GM23338 (cell line): ENCODE measurements around the gene MSGN1. TPM values are rescaled to one million over a fixed set of nuclear protein-coding genes. Genes with fewer than 3 reads are reported as not detected.

ENCODE experiments used
- ATAC-seq: fragments of 200-7000 bp; cut with Tn5 transposase; 3 replicates; pipeline ENCODE4 v1.9.1; 2020
- DNase-seq: peaks from one replicate; pipeline ENCODE4 v3.0.0-alpha.2; 2015; ENCODE audit warnings: low spot score
- H2AFZ ChIP-seq: fragments of 200-600 bp; sonication (generic); 2 replicates; pipeline ENCODE4 v1.8.0; 2016; ENCODE audit warnings: antibody characterized with exemption, mild to moderate bottlenecking, moderate library complexity
- H3F3A ChIP-seq: fragments of 200-600 bp; sonication (generic); replicated peaks from 2 replicates; pipeline ENCODE4 v1.8.0; 2017; ENCODE audit warnings: antibody characterized with exemption, mixed run types, low read depth
- H3K27ac ChIP-seq: fragments of 200-600 bp; sonication (generic); 2 replicates; pipeline ENCODE4 v1.6.1; 2016; ENCODE audit warnings: low read depth
- H3K27me3 ChIP-seq: fragments of 200-600 bp; sonication (generic); 2 replicates; pipeline ENCODE4 v1.8.0; 2016; ENCODE audit warnings: mild to moderate bottlenecking, mixed run types, moderate library complexity; ENCODE audit not compliant: insufficient read depth
- H3K36me3 ChIP-seq: fragments of 200-600 bp; sonication (generic); 2 replicates; pipeline ENCODE4 v1.8.0; 2016; ENCODE audit warnings: mild to moderate bottlenecking; ENCODE audit not compliant: insufficient read depth
- H3K4me1 ChIP-seq: fragments of 200-600 bp; sonication (generic); 2 replicates; pipeline ENCODE4 v1.8.0; 2016; ENCODE audit warnings: mild to moderate bottlenecking, moderate library complexity; ENCODE audit not compliant: insufficient read depth
- H3K4me2 ChIP-seq: fragments of 200-600 bp; sonication (generic); 2 replicates; pipeline ENCODE4 v1.7.1; 2017; ENCODE audit warnings: mixed run types
- H3K4me3 ChIP-seq: fragments of 200-600 bp; sonication (generic); 2 replicates; pipeline ENCODE4 v1.6.1; 2016; ENCODE audit warnings: mixed run types
- H3K79me2 ChIP-seq: fragments of 200-600 bp; sonication (generic); replicated peaks from 2 replicates; pipeline ENCODE4 v1.8.0; 2017; ENCODE audit warnings: mild to moderate bottlenecking; ENCODE audit not compliant: insufficient read depth
- H3K9me2 ChIP-seq: fragments of 200-600 bp; sonication (generic); 2 replicates; pipeline ENCODE4 v1.8.0; 2017; ENCODE audit not compliant: insufficient read depth
- H4K20me1 ChIP-seq: fragments of 200-600 bp; sonication (generic); replicated peaks from 2 replicates; pipeline ENCODE4 v1.8.0; 2017; ENCODE audit warnings: mild to moderate bottlenecking; ENCODE audit not compliant: insufficient read depth
- H3K27ac Mint-ChIP-seq: 2 replicates; pipeline ENCODE4 v1.8.0; 2020; ENCODE audit warnings: inconsistent platforms, mild to moderate bottlenecking, moderate library complexity, mixed read lengths
- H3K27me3 Mint-ChIP-seq: 3 replicates; pipeline ENCODE4 v1.8.0; 2022; ENCODE audit warnings: low read depth, mild to moderate bottlenecking, moderate library complexity, mixed read lengths, inconsistent platforms; ENCODE audit not compliant: insufficient read depth, poor library complexity
- H3K36me3 Mint-ChIP-seq: 3 replicates; pipeline ENCODE4 v1.8.0; 2021; ENCODE audit warnings: low read depth, mild to moderate bottlenecking, inconsistent platforms, moderate library complexity, mixed read lengths
- H3K4me1 Mint-ChIP-seq: 3 replicates; pipeline ENCODE4 v1.8.0; 2020; ENCODE audit warnings: mild to moderate bottlenecking, inconsistent platforms, mixed read lengths
- H3K4me3 Mint-ChIP-seq: 3 replicates; pipeline ENCODE4 v1.8.0; 2021; ENCODE audit warnings: moderate library complexity, mild to moderate bottlenecking, inconsistent platforms, mixed read lengths
- H3K9me3 Mint-ChIP-seq: 3 replicates; pipeline ENCODE4 v1.8.0; 2020; ENCODE audit warnings: moderate library complexity, mild to moderate bottlenecking, inconsistent platforms, mixed read lengths
- CREB1 ChIP-seq: fragments of 250-450 bp; sonication (Bioruptor Pico); IDR thresholded peaks from 2 replicates; pipeline ENCODE4 v1.5.0; 2020; ENCODE audit warnings: low read depth, mild to moderate bottlenecking, moderate library complexity
- EZH2 ChIP-seq: fragments of 200-600 bp; sonication (generic); IDR thresholded peaks from one replicate; pipeline ENCODE4 v1.8.0; 2017; ENCODE audit warnings: antibody characterized with exemption, mild to moderate bottlenecking, low read depth; ENCODE audit not compliant: unreplicated experiment
- EZH2phosphoT487 ChIP-seq: fragments of 200-600 bp; sonication (generic); IDR thresholded peaks from one replicate; pipeline ENCODE4 v1.8.1; 2018; ENCODE audit warnings: antibody characterized with exemption; ENCODE audit not compliant: unreplicated experiment
- JUNB ChIP-seq: IDR thresholded peaks from one replicate; pipeline ENCODE4 v1.6.1; 2016; ENCODE audit warnings: antibody characterized with exemption; ENCODE audit not compliant: unreplicated experiment
- NANOG ChIP-seq: IDR thresholded peaks from 2 replicates; pipeline ENCODE4 v1.6.1; 2016; ENCODE audit warnings: antibody characterized with exemption, borderline replicate concordance
- POLR2AphosphoS5 ChIP-seq: IDR thresholded peaks from 2 replicates; pipeline ENCODE4 v1.6.1; 2016; ENCODE audit warnings: antibody characterized with exemption, low read depth
- STAT1 ChIP-seq: IDR thresholded peaks from one replicate; pipeline ENCODE4 v1.6.1; 2016; ENCODE audit warnings: antibody characterized with exemption; ENCODE audit not compliant: unreplicated experiment
- ZNF114 ChIP-seq: fragments of 250-450 bp; sonication (Bioruptor Pico); IDR thresholded peaks from 2 replicates; pipeline ENCODE4 v1.5.0; 2020; ENCODE audit warnings: mild to moderate bottlenecking, moderate library complexity
- ZNF331 ChIP-seq: fragments of 250-450 bp; sonication (Bioruptor Pico); IDR thresholded peaks from 2 replicates; pipeline ENCODE4 v1.5.0; 2020; ENCODE audit warnings: low read depth, mild to moderate bottlenecking, moderate library complexity
- polyA plus RNA-seq: library from polyadenylated mRNA; unstranded; fragments of >200 nt; fragmentation: Nextera tagmentation; extraction: Ambion mirVana; gene quantifications from 2 replicates; pipeline ENCODE4 v1.2.1, GENCODE V29; 2016
- total RNA-seq: library from RNA; depleted of rRNA; stranded (reverse); fragments of >200 nt; shearing (Covaris generic); gene quantifications from 2 replicates; pipeline ENCODE4 v1.2.3, GENCODE V29; 2014
- TF ChIP-seq, protein P1 (sequence below): fragments of 250-450 bp; sonication (Bioruptor Pico); IDR thresholded peaks from 2 replicates; pipeline ENCODE4 v1.5.0; 2020; ENCODE audit warnings: mild to moderate bottlenecking, moderate library complexity
- TF ChIP-seq, protein P2 (sequence below): IDR thresholded peaks from 2 replicates; pipeline ENCODE4 v1.6.1; 2016; ENCODE audit warnings: antibody characterized with exemption
- TF ChIP-seq, protein P3 (sequence below): IDR thresholded peaks from one replicate; pipeline ENCODE4 v1.6.1; 2018; ENCODE audit warnings: antibody characterized with exemption; ENCODE audit not compliant: unreplicated experiment
- TF ChIP-seq, protein P4 (sequence below), 2 experiments: fragments of 200-600 bp in 1 of 2; sonication (generic) in 1 of 2; conservative IDR thresholded peaks; 2 replicates each; pipeline versions ENCODE4 v1.5.1 to v1.6.1; 2016 to 2017; ENCODE audit warnings: antibody characterized with exemption in 2 of 2, low read depth in 2 of 2, mild to moderate bottlenecking in 2 of 2, moderate library complexity in 1 of 2

Gene MSGN1
- total and polyA plus RNA-seq, 2 experiments from 2014 or later, result not detected

DNA sequence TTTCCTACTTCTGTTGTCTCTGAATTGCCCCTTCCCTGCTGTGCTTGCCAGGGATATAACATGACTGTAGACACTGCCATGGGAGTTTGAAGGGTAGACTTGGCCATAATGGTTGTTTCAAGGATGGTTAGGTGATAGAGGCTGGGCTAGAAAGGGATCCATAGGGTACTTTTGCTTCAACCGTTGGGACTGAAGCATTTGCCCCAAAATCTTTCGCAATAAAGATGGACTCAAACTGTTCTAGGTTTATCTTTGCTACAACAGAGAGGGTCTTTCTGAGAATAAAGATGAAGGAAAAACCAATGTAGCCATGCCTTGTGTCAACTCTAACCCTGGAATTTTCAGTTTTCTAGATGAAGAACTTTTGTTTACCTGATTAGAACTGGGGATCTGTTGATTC lies 27.2 kb downstream of the MSGN1 start:
- no peak for DNase-seq
- Histone ChIP-seq H3K4me2 (no peak overlapping the region), H3K27me3 (no peaks in the 10 kb centered on the region), H3K36me3 (no peaks in the 10 kb centered on the region), H3K79me2 (no peaks in the 10 kb centered on the region), H4K20me1 (no peaks in the 10 kb centered on the region), H3K27ac (no peak overlapping the region), H2AFZ (no peak overlapping the region), H3K4me1 (no peaks in the 10 kb centered on the region), H3K9me2 (0 out of 2 replicates have a peak, but pooled peaks cover 3% of the 10 kb centered on the region), H3F3A (no peaks in the 10 kb centered on the region), H3K4me3 (no peak overlapping the region)
- H3K27ac Mint-ChIP-seq, result no peak overlapping the region
- no peaks in the 10 kb centered on the region for H3K4me1 Mint-ChIP-seq
- no peak for ATAC-seq
- H3K27me3 Mint-ChIP-seq, result peaks cover 1% of the 10 kb centered on the region
- TF ChIP-seq ZNF114 (CRISPR knock-in tag) (no peak), EZH2phosphoT487 (no peak), CREB1 (no peak), ZNF331 (CRISPR knock-in tag) (no peak), JUNB (no peak), EZH2 (no peak), POLR2AphosphoS5 (no peak), STAT1 (no peak), NANOG (no peak)
- TF ChIP-seq, protein P1, sequence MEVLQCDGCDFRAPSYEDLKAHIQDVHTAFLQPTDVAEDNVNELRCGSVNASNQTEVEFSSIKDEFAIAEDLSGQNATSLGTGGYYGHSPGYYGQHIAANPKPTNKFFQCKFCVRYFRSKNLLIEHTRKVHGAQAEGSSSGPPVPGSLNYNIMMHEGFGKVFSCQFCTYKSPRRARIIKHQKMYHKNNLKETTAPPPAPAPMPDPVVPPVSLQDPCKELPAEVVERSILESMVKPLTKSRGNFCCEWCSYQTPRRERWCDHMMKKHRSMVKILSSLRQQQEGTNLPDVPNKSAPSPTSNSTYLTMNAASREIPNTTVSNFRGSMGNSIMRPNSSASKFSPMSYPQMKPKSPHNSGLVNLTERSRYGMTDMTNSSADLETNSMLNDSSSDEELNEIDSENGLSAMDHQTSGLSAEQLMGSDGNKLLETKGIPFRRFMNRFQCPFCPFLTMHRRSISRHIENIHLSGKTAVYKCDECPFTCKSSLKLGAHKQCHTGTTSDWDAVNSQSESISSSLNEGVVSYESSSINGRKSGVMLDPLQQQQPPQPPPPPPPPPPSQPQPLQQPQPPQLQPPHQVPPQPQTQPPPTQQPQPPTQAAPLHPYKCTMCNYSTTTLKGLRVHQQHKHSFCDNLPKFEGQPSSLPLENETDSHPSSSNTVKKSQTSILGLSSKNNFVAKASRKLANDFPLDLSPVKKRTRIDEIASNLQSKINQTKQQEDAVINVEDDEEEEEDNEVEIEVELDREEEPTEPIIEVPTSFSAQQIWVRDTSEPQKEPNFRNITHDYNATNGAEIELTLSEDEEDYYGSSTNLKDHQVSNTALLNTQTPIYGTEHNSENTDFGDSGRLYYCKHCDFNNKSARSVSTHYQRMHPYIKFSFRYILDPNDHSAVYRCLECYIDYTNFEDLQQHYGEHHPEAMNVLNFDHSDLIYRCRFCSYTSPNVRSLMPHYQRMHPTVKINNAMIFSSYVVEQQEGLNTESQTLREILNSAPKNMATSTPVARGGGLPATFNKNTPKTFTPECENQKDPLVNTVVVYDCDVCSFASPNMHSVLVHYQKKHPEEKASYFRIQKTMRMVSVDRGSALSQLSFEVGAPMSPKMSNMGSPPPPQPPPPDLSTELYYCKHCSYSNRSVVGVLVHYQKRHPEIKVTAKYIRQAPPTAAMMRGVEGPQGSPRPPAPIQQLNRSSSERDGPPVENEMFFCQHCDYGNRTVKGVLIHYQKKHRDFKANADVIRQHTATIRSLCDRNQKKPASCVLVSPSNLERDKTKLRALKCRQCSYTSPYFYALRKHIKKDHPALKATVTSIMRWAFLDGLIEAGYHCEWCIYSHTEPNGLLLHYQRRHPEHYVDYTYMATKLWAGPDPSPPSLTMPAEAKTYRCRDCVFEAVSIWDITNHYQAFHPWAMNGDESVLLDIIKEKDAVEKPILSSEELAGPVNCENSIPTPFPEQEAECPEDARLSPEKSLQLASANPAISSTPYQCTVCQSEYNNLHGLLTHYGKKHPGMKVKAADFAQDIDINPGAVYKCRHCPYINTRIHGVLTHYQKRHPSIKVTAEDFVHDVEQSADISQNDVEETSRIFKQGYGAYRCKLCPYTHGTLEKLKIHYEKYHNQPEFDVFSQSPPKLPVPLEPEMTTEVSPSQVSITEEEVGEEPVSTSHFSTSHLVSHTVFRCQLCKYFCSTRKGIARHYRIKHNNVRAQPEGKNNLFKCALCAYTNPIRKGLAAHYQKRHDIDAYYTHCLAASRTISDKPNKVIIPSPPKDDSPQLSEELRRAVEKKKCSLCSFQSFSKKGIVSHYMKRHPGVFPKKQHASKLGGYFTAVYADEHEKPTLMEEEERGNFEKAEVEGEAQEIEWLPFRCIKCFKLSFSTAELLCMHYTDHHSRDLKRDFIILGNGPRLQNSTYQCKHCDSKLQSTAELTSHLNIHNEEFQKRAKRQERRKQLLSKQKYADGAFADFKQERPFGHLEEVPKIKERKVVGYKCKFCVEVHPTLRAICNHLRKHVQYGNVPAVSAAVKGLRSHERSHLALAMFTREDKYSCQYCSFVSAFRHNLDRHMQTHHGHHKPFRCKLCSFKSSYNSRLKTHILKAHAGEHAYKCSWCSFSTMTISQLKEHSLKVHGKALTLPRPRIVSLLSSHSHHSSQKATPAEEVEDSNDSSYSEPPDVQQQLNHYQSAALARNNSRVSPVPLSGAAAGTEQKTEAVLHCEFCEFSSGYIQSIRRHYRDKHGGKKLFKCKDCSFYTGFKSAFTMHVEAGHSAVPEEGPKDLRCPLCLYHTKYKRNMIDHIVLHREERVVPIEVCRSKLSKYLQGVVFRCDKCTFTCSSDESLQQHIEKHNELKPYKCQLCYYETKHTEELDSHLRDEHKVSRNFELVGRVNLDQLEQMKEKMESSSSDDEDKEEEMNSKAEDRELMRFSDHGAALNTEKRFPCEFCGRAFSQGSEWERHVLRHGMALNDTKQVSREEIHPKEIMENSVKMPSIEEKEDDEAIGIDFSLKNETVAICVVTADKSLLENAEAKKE (CRISPR knock-in tag), result no peak
- TF ChIP-seq, protein P2, sequence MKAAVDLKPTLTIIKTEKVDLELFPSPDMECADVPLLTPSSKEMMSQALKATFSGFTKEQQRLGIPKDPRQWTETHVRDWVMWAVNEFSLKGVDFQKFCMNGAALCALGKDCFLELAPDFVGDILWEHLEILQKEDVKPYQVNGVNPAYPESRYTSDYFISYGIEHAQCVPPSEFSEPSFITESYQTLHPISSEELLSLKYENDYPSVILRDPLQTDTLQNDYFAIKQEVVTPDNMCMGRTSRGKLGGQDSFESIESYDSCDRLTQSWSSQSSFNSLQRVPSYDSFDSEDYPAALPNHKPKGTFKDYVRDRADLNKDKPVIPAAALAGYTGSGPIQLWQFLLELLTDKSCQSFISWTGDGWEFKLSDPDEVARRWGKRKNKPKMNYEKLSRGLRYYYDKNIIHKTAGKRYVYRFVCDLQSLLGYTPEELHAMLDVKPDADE, result no peak
- TF ChIP-seq, protein P3, sequence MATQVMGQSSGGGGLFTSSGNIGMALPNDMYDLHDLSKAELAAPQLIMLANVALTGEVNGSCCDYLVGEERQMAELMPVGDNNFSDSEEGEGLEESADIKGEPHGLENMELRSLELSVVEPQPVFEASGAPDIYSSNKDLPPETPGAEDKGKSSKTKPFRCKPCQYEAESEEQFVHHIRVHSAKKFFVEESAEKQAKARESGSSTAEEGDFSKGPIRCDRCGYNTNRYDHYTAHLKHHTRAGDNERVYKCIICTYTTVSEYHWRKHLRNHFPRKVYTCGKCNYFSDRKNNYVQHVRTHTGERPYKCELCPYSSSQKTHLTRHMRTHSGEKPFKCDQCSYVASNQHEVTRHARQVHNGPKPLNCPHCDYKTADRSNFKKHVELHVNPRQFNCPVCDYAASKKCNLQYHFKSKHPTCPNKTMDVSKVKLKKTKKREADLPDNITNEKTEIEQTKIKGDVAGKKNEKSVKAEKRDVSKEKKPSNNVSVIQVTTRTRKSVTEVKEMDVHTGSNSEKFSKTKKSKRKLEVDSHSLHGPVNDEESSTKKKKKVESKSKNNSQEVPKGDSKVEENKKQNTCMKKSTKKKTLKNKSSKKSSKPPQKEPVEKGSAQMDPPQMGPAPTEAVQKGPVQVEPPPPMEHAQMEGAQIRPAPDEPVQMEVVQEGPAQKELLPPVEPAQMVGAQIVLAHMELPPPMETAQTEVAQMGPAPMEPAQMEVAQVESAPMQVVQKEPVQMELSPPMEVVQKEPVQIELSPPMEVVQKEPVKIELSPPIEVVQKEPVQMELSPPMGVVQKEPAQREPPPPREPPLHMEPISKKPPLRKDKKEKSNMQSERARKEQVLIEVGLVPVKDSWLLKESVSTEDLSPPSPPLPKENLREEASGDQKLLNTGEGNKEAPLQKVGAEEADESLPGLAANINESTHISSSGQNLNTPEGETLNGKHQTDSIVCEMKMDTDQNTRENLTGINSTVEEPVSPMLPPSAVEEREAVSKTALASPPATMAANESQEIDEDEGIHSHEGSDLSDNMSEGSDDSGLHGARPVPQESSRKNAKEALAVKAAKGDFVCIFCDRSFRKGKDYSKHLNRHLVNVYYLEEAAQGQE, result no peak
- TF ChIP-seq, protein P4, sequence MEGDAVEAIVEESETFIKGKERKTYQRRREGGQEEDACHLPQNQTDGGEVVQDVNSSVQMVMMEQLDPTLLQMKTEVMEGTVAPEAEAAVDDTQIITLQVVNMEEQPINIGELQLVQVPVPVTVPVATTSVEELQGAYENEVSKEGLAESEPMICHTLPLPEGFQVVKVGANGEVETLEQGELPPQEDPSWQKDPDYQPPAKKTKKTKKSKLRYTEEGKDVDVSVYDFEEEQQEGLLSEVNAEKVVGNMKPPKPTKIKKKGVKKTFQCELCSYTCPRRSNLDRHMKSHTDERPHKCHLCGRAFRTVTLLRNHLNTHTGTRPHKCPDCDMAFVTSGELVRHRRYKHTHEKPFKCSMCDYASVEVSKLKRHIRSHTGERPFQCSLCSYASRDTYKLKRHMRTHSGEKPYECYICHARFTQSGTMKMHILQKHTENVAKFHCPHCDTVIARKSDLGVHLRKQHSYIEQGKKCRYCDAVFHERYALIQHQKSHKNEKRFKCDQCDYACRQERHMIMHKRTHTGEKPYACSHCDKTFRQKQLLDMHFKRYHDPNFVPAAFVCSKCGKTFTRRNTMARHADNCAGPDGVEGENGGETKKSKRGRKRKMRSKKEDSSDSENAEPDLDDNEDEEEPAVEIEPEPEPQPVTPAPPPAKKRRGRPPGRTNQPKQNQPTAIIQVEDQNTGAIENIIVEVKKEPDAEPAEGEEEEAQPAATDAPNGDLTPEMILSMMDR (conservative IDR thresholded peaks at IDR 0.05; ENCODE audit: low read depth in 2 of 2), result no peak
- no peaks in the 10 kb centered on the region for H3K9me3 Mint-ChIP-seq
- H3K36me3 Mint-ChIP-seq, result no peaks in the 10 kb centered on the region
- no peak overlapping the region for H3K4me3 Mint-ChIP-seq
